HEK293 (cell line): Measurements from ENCODE around the gene MT2A.

Source experiments
- CTCF ChIA-PET: fragments of 350-600 bp; formaldehyde crosslinking; extraction: SDS; loops from one replicate; lab custom pipeline; 2021; ENCODE audit warnings: antibody characterized with exemption; lab: Yijun Ruan, JAX
- POLR2A ChIA-PET: fragments of 300-600 bp; formaldehyde crosslinking; extraction: SDS; loops from one replicate; lab custom pipeline; 2020; ENCODE audit warnings: antibody characterized with exemption, inconsistent platforms; lab: Yijun Ruan, JAX
- H3K27ac ChIP-seq: fragments of 200-500 bp; sonication (Bioruptor generic); 2 replicates; pipeline ENCODE4 v1.5.1; 2014; ENCODE audit warnings: low read depth, low read length, control low read depth, inconsistent platforms; ENCODE audit errors: extremely low read depth
- H3K36me3 ChIP-seq, 2 experiments: fragments of 200-500 bp in 1 of 2; sonication (Bioruptor generic) in 1 of 2; 1 replicate in 1 of 2; 2 replicates in 1 of 2; pipeline ENCODE4 v1.5.1; 2014 to 2017; ENCODE audit warnings: inconsistent platforms in 2 of 2, low read length in 2 of 2; ENCODE audit not compliant: control insufficient read depth in 2 of 2, insufficient read depth in 1 of 2
- H3K4me1 ChIP-seq: fragments of 200-500 bp; sonication (Bioruptor generic); 2 replicates; pipeline ENCODE4 v1.5.1; 2014; ENCODE audit warnings: mild to moderate bottlenecking, low read length, inconsistent platforms; ENCODE audit not compliant: control insufficient read depth, insufficient read depth
- H3K4me3 ChIP-seq: 2 replicates; pipeline ENCODE4 v1.5.1; 2011; ENCODE audit warnings: low read depth, mild to moderate bottlenecking, control low read depth, low read length, moderate library complexity
- H3K9me3 ChIP-seq: fragments of 200-500 bp; sonication (Bioruptor generic); 2 replicates; pipeline ENCODE4 v1.5.1; 2014; ENCODE audit warnings: low read depth, low read length, inconsistent platforms; ENCODE audit not compliant: control insufficient read depth, insufficient read depth
- BCL11A ChIP-seq: fragments of 450-650 bp; formaldehyde crosslinking; IDR thresholded peaks from 2 replicates; pipeline ENCODE4 v1.5.1; 2016; ENCODE audit warnings: low read depth, missing biosample characterization, missing genetic modification characterization
- MYNN ChIP-seq: fragments of 450-650 bp; formaldehyde crosslinking; IDR thresholded peaks from 2 replicates; pipeline ENCODE4 v1.5.1; 2016; ENCODE audit warnings: missing biosample characterization, missing genetic modification characterization, borderline replicate concordance
- YY2 ChIP-seq: fragments of 450-650 bp; formaldehyde crosslinking; IDR thresholded peaks from 2 replicates; pipeline ENCODE4 v1.5.1; 2016; ENCODE audit warnings: missing biosample characterization, missing genetic modification characterization
- ZBTB21 ChIP-seq: fragments of 450-650 bp; formaldehyde crosslinking; IDR thresholded peaks from 2 replicates; pipeline ENCODE4 v1.5.1; 2017; ENCODE audit warnings: missing biosample characterization, missing genetic modification characterization
- ZNF114 ChIP-seq: fragments of 450-650 bp; formaldehyde crosslinking; IDR thresholded peaks from 2 replicates; pipeline ENCODE4 v1.5.0; 2017; ENCODE audit warnings: missing biosample characterization, missing genetic modification characterization
- ZNF211 ChIP-seq: fragments of 450-650 bp; formaldehyde crosslinking; IDR thresholded peaks from 2 replicates; pipeline ENCODE4 v1.5.1; 2016; ENCODE audit warnings: low read depth, missing biosample characterization, missing genetic modification characterization
- ZNF341 ChIP-seq: fragments of 450-650 bp; formaldehyde crosslinking; IDR thresholded peaks from 2 replicates; pipeline ENCODE4; 2016; ENCODE audit warnings: low read depth, missing biosample characterization, missing genetic modification characterization
- ZNF416 ChIP-seq: fragments of 450-650 bp; formaldehyde crosslinking; IDR thresholded peaks from 2 replicates; pipeline ENCODE4 v1.5.1; 2016; ENCODE audit warnings: missing biosample characterization, missing genetic modification characterization
- ZNF529 ChIP-seq: fragments of 450-650 bp; formaldehyde crosslinking; IDR thresholded peaks from 2 replicates; pipeline ENCODE4 v1.5.1; 2017; ENCODE audit warnings: missing genetic modification characterization, missing biosample characterization; ENCODE audit not compliant: insufficient replicate concordance
- ZNF610 ChIP-seq: fragments of 450-650 bp; formaldehyde crosslinking; IDR thresholded peaks from 2 replicates; pipeline ENCODE4 v1.5.1; 2016; ENCODE audit warnings: missing biosample characterization, missing genetic modification characterization, borderline replicate concordance
- ZNF664 ChIP-seq: fragments of 450-650 bp; formaldehyde crosslinking; IDR thresholded peaks from 2 replicates; pipeline ENCODE4 v1.5.1; 2016; ENCODE audit warnings: missing biosample characterization, missing genetic modification characterization
- ZNF701 ChIP-seq: fragments of 450-650 bp; formaldehyde crosslinking; IDR thresholded peaks from 2 replicates; pipeline ENCODE4 v1.5.1; 2016; ENCODE audit warnings: missing biosample characterization, missing genetic modification characterization
- ZNF776 ChIP-seq: fragments of 450-650 bp; formaldehyde crosslinking; IDR thresholded peaks from 2 replicates; pipeline ENCODE4 v1.5.0; 2017; ENCODE audit warnings: missing biosample characterization, missing genetic modification characterization, borderline replicate concordance
- TF ChIP-seq, protein P1 (sequence below): fragments of 450-650 bp; formaldehyde crosslinking; IDR thresholded peaks from 2 replicates; pipeline ENCODE4 v1.5.1; 2016; ENCODE audit warnings: missing biosample characterization, missing genetic modification characterization
- TF ChIP-seq, protein P2 (sequence below): fragments of 450-650 bp; formaldehyde crosslinking; IDR thresholded peaks from 2 replicates; pipeline ENCODE4 v1.5.1; 2016; ENCODE audit warnings: missing biosample characterization, missing genetic modification characterization

The MT2A gene

DNA sequence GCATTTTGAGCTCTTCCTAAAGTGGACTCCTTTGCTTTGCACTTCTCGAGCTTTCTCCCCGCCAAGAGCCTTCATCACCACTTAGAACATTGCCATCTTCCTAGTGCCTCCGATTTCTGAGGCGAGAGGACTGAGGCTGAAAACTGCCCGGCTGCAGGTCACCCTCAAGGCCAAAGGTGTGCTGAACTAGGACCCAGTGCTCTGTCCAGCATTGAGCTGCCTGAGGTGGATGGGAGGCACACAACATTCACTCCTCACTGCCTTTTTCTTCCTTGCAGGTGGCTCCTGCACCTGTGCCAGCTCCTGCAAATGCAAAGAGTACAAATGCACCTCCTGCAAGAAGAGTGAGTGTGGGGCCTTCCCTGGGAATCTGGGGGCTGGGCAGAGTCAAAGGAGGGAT lies 35.4 kb downstream of the MT2A start:
- POLR2A ChIA-PET: interaction anchor here (0.5 to 0.7 kb wide), 2 partner anchors 12 to 316 kb away, joined by 3 to 4 read pairs; no protein-coding TSS in a partner anchor
- no peak overlapping the region for H3K4me3 ChIP-seq

DNA sequence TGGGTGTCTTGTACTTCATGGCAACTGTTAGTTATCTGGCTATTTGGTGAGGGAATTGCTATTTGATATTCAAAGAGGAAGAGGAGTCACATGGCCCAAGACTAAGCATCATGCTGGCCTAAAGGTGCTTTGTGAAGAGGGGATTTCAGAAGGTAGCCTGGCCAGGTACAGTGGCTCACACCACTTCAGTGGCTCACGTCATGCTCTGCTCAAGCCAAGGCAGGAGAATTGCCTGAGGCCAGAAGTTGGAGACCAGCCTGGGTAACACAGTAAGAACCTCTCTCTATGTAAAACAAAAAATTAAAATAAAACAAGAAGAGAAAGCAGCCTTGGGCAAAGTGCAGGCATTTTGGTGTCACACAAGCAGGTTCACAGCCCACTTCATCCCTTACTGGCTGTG lies 36.9 kb downstream of the MT2A start:
- CTCF ChIA-PET: interaction anchor here (1.3 kb wide), 2 partner anchors 57 to 68 kb away, joined by 4 to 5 read pairs; no protein-coding TSS in a partner anchor
- no peaks in the 10 kb centered on the region for H3K4me1 ChIP-seq
- no peaks in the 10 kb centered on the region for H3K9me3 ChIP-seq
- TF ChIP-seq ZBTB21 (tag by site-specific recombination) (no peak), ZNF529 (tag by site-specific recombination) (no peak)
- H3K36me3 ChIP-seq: no peaks in the 10 kb centered on the region
- no peak overlapping the region for H3K27ac ChIP-seq
- H3K4me3 ChIP-seq: no peak overlapping the region
- POLR2A ChIA-PET: no interaction called here

More for the DNA sequence above, 35.4 kb downstream of the MT2A start:
- CTCF ChIA-PET: interaction anchor here (0.7 kb wide), 1 partner anchor 96 kb away, joined by 5 read pairs; no protein-coding TSS in a partner anchor
- no peak overlapping the region for H3K27ac ChIP-seq
- H3K36me3 ChIP-seq: no peaks in the 10 kb centered on the region
- no peaks in the 10 kb centered on the region for H3K4me1 ChIP-seq
- H3K9me3 ChIP-seq: no peaks in the 10 kb centered on the region
- no peak for TF ChIP-seq YY2 (tag by site-specific recombination)
- TF ChIP-seq ZNF211 (tag by site-specific recombination): no peak
- no peak for TF ChIP-seq BCL11A (tag by site-specific recombination)
- TF ChIP-seq, protein P1, sequence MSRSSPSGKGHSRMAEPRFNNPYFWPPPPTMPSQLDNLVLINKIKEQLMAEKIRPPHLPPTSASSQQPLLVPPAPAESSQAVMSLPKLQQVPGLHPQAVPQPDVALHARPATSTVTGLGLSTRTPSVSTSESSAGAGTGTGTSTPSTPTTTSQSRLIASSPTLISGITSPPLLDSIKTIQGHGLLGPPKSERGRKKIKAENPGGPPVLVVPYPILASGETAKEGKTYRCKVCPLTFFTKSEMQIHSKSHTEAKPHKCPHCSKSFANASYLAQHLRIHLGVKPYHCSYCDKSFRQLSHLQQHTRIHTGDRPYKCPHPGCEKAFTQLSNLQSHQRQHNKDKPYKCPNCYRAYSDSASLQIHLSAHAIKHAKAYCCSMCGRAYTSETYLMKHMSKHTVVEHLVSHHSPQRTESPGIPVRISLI (tag by site-specific recombination): no peak
- no peak for TF ChIP-seq MYNN (tag by site-specific recombination)
- no peak for TF ChIP-seq ZNF114 (tag by site-specific recombination)
- TF ChIP-seq, protein P2, sequence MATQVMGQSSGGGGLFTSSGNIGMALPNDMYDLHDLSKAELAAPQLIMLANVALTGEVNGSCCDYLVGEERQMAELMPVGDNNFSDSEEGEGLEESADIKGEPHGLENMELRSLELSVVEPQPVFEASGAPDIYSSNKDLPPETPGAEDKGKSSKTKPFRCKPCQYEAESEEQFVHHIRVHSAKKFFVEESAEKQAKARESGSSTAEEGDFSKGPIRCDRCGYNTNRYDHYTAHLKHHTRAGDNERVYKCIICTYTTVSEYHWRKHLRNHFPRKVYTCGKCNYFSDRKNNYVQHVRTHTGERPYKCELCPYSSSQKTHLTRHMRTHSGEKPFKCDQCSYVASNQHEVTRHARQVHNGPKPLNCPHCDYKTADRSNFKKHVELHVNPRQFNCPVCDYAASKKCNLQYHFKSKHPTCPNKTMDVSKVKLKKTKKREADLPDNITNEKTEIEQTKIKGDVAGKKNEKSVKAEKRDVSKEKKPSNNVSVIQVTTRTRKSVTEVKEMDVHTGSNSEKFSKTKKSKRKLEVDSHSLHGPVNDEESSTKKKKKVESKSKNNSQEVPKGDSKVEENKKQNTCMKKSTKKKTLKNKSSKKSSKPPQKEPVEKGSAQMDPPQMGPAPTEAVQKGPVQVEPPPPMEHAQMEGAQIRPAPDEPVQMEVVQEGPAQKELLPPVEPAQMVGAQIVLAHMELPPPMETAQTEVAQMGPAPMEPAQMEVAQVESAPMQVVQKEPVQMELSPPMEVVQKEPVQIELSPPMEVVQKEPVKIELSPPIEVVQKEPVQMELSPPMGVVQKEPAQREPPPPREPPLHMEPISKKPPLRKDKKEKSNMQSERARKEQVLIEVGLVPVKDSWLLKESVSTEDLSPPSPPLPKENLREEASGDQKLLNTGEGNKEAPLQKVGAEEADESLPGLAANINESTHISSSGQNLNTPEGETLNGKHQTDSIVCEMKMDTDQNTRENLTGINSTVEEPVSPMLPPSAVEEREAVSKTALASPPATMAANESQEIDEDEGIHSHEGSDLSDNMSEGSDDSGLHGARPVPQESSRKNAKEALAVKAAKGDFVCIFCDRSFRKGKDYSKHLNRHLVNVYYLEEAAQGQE: peak; percentile 47; the same call in 1 of the 2 replicates
- TF ChIP-seq ZNF701 (tag by site-specific recombination): no peak
- TF ChIP-seq, all 188 proteins: peak for 1

DNA sequence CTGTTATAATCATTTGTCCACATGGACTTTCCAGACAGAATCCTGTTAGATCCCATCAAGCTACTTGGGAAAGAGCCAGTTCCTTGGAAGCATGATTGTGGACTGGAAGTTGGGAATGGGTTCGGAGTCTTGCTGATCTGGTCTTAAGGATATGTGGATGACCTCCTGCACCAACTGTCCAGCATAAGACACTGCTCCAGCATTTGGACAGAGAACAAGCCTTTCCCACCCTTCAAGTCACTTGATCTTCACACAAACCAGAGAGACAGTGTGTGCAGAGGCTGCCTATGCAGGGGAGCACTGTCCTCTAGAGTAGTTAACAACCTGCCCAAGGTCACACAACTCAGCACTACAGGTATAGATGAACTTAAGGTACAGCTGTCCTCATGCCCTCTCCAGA lies 37.5 kb downstream of the MT2A start:
- H3K9me3 ChIP-seq: no peaks in the 10 kb centered on the region
- H3K4me1 ChIP-seq: no peaks in the 10 kb centered on the region
- no peaks in the 10 kb centered on the region for H3K36me3 ChIP-seq
- CTCF ChIA-PET: interaction anchor here (1.0 to 1.3 kb wide), 3 partner anchors 45 to 69 kb away, joined by 3 to 5 read pairs (median 4); no protein-coding TSS in a partner anchor
- no peak for TF ChIP-seq ZNF341 (tag by site-specific recombination)
- TF ChIP-seq ZNF416 (tag by site-specific recombination): no peak
- no peak for TF ChIP-seq ZNF610
- TF ChIP-seq, protein P2: peak; percentile 76
- TF ChIP-seq ZNF776 (tag by site-specific recombination): no peak
- no peak for TF ChIP-seq ZNF664 (tag by site-specific recombination)
- H3K27ac ChIP-seq: no peak overlapping the region
- POLR2A ChIA-PET: no interaction called here
- H3K4me3 ChIP-seq: no peak overlapping the region
